ENCODE measurements around the gene DNAJB1. TPM values are rescaled to one million over a fixed set of nuclear protein-coding genes. Genes with fewer than 3 reads are reported as not detected.

Gene DNAJB1
- total and polyA plus RNA-seq, 2 of the 13 experiments (the other 11 are each of a cell fraction or from before 2014, with no cell fraction given): 87.5 to 97.3 TPM

- TF ChIP-seq ZNF687 (CRISPR knock-in tag; IDR thresholded peaks at IDR 0.05): peak; percentile 55
- TF ChIP-seq ZSCAN20 (CRISPR knock-in tag; IDR thresholded peaks at IDR 0.05; ENCODE audit: borderline replicate concordance): no peak
- no peak for TF ChIP-seq NFIB (CRISPR knock-in tag; IDR thresholded peaks at IDR 0.05; ENCODE audit: borderline replicate concordance)
- TF ChIP-seq FOSL2 (CRISPR knock-in tag; IDR thresholded peaks at IDR 0.05): peak; percentile 16; the same call in 1 of the 2 replicates
- no peak for TF ChIP-seq PHF20 (CRISPR knock-in tag; IDR thresholded peaks at IDR 0.05)
- no peak for TF ChIP-seq ZNF644 (CRISPR knock-in tag; IDR thresholded peaks at IDR 0.05; ENCODE audit: low read depth)
- TF ChIP-seq RELA (CRISPR knock-in tag; IDR thresholded peaks at IDR 0.05): no peak
- TF ChIP-seq ZNF251 (CRISPR knock-in tag; IDR thresholded peaks at IDR 0.05): no peak
- no peak for TF ChIP-seq ZBTB37 (CRISPR knock-in tag; IDR thresholded peaks at IDR 0.05)
- TF ChIP-seq CSRNP1 (CRISPR knock-in tag; IDR thresholded peaks at IDR 0.05): no peak
- TF ChIP-seq ZNF441 (CRISPR knock-in tag; IDR thresholded peaks at IDR 0.05; ENCODE audit: borderline replicate concordance): no peak
- TF ChIP-seq ZNF256 (CRISPR knock-in tag; conservative IDR thresholded peaks at IDR 0.05): no peak
- TF ChIP-seq ZKSCAN5 (CRISPR knock-in tag; IDR thresholded peaks at IDR 0.05): 0 out of 2 replicates have a peak, but pooled peaks have one; percentile 73
- no peak for TF ChIP-seq AHDC1 (CRISPR knock-in tag; IDR thresholded peaks at IDR 0.05; ENCODE audit: borderline replicate concordance)
- no peak for TF ChIP-seq SMARCE1 (IDR thresholded peaks at IDR 0.05; ENCODE audit: borderline replicate concordance)
- TF ChIP-seq MYC (CRISPR knock-in tag; IDR thresholded peaks at IDR 0.05; ENCODE audit: borderline replicate concordance): no peak
- TF ChIP-seq MIXL1 (CRISPR knock-in tag; IDR thresholded peaks at IDR 0.05): no peak
- TF ChIP-seq ZNF792 (CRISPR knock-in tag; IDR thresholded peaks at IDR 0.05): peak; percentile 43; the same call in 1 of the 2 replicates
Observed at GRCh38 chr19:14505488-14506239, 12.5 kb downstream of the DNAJB1 start (continued).
